ENCODE results near the gene DCXR.

Gene DCXR

GRCh38 chr17:81994593-81995462 is 42.7 kb downstream of the DCXR start:
- DNase-seq, result no peak

- DNase-seq, result no peak
Measured at GRCh38 chr17:81993729-81994592, 43.5 kb downstream of the DCXR start.

- DNase-seq, result no peak
Measured at GRCh38 chr17:81992306-81993102, 45.0 kb downstream of the DCXR start.

- DNase-seq, result no peak
Measured at GRCh38 chr17:81991684-81992305, 45.7 kb downstream of the DCXR start.

- no peak for DNase-seq
Measured at GRCh38 chr17:81990836-81991683, 46.4 kb downstream of the DCXR start.

GRCh38 chr17:81987161-81987770 is 50.2 kb downstream of the DCXR start:
- DNase-seq, result no peak

GRCh38 chr17:81986606-81987005 is 50.9 kb downstream of the DCXR start:
- DNase-seq, result no peak

All from 8988T (cell line).